ENCODE results near the gene SLX9.

SLX9 gene

DNA sequence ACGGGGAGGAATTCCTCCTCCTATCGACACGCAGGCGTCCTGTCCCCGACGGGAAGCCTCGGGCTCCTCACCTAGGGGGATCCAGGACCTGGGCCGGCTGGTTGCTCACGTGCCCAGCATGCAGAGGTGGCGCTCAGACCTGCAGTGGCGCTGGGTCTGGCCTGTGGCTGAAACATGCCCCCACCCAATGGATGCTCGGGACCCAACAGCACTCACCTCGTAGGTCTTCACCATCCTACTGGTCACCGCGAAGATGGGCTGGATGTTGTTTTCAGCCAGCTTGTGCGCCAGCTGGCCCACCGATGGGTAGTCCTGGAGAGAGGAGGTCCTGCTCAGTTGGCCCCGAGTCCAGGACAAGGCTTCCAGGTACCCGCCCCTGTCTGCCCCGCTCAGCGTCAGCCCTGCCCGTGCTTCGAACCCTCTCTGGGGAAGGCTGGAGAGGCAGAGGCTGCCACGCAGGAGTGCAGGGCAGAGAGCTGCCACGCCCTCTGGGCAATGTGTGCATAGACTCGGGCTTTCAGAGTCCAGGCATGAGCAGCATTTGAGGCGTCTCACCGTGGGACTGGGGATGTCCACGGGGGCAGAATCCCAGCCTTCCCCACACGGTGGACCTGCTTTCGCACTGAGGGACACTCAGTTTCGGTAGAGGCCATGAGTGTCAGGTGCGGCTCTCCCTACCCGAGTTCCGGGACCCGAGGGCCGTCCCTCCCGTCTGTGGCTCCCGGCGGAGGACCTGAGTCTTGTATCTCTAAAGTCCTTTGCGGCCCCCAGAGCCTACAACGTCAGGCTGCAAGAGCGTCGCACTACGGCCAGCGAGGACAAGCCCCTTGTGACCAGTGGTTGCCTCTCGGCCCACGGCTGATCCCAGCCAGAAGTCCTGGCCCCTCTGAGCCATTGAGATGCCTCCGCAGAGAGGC, 40.7 kb upstream of the SLX9 start:
- Histone ChIP-seq H3K36me3 (ENCODE audit: low read depth) (no peaks in the 10 kb centered on the region), H3K9me3 (ENCODE audit: severe bottlenecking) (no peaks in the 10 kb centered on the region), H3K27me3 (ENCODE audit: insufficient read depth, poor library complexity, severe bottlenecking) (no peaks in the 10 kb centered on the region), H3K4me3 (ENCODE audit: severe bottlenecking) (no peak overlapping the region), H3K4me1 (ENCODE audit: insufficient read depth, poor library complexity, severe bottlenecking) (no peaks in the 10 kb centered on the region), H3K27ac (ENCODE audit: poor library complexity, severe bottlenecking) (no peak overlapping the region)
- DNase-seq (ENCODE audit: low spot score) (no peak), ATAC-seq (ENCODE audit: low read depth) (no peak)
- TF ChIP-seq, protein P1, sequence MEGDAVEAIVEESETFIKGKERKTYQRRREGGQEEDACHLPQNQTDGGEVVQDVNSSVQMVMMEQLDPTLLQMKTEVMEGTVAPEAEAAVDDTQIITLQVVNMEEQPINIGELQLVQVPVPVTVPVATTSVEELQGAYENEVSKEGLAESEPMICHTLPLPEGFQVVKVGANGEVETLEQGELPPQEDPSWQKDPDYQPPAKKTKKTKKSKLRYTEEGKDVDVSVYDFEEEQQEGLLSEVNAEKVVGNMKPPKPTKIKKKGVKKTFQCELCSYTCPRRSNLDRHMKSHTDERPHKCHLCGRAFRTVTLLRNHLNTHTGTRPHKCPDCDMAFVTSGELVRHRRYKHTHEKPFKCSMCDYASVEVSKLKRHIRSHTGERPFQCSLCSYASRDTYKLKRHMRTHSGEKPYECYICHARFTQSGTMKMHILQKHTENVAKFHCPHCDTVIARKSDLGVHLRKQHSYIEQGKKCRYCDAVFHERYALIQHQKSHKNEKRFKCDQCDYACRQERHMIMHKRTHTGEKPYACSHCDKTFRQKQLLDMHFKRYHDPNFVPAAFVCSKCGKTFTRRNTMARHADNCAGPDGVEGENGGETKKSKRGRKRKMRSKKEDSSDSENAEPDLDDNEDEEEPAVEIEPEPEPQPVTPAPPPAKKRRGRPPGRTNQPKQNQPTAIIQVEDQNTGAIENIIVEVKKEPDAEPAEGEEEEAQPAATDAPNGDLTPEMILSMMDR (IDR thresholded peaks at IDR 0.05; ENCODE audit: poor library complexity, severe bottlenecking): no peak

DNA sequence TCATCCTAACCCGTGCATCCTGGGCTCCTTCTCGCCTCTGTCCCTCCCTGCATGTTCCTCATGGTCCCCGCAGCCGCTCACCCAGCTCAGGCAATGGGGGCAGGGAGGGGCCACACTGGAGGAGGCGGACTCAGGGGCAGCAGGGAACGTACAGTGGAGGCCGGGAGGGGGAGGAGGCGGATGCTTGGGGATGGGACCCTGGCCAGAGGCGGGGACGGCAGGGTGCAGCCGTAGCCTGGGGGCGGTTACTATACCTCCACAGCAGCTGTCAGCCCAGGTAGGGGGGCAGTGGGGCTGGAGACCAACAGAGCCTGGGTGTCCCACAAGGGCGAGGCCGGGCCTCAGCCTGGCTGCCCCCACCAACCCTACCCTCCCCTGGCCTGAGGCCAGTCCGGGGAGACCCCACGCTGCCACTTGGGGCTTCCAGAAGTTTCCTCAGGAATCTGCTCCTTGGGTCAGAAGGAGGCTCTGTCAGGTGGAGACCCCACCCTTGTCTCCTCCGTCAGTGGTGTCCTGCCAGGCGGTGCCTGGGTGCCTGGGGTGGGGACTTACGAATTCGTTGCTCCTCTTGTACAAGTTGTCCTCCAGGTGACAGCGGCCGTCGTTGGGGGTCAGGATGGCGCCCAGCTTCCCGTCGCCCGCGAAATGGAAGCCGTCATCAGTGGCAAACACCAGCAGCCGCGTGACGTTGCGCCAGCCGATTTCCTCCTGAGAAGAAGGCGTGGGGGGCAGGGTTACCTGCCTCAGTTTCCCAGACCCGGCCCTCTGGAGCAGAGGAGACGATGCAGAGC, 39.9 kb upstream of the SLX9 start:
- H3K4me1 ChIP-seq (ENCODE audit: insufficient read depth, poor library complexity, severe bottlenecking): no peaks in the 10 kb centered on the region
- no peaks in the 10 kb centered on the region for H3K36me3 ChIP-seq (ENCODE audit: low read depth)
- H3K4me3 ChIP-seq (ENCODE audit: severe bottlenecking): no peak overlapping the region
- H3K9me3 ChIP-seq (ENCODE audit: severe bottlenecking): no peaks in the 10 kb centered on the region
- H3K27me3 ChIP-seq (ENCODE audit: insufficient read depth, poor library complexity, severe bottlenecking): no peaks in the 10 kb centered on the region
- H3K27ac ChIP-seq (ENCODE audit: poor library complexity, severe bottlenecking): no peak overlapping the region
- ATAC-seq (ENCODE audit: low read depth) (no peak), DNase-seq (ENCODE audit: low spot score) (no peak)
- TF ChIP-seq, protein P1 (IDR thresholded peaks at IDR 0.05; ENCODE audit: poor library complexity, severe bottlenecking): no peak

GRCh38 chr21:44900559-44901251, 39.1 kb upstream of the SLX9 start:
- H3K27ac ChIP-seq (ENCODE audit: poor library complexity, severe bottlenecking): no peak overlapping the region
- H3K36me3 ChIP-seq (ENCODE audit: low read depth): no peaks in the 10 kb centered on the region

GRCh38 chr21:44901391-44902074, 38.3 kb upstream of the SLX9 start:
- DNase-seq (ENCODE audit: low spot score): no peak
- TF ChIP-seq, protein P1 (IDR thresholded peaks at IDR 0.05; ENCODE audit: poor library complexity, severe bottlenecking): no peak
- Histone ChIP-seq H3K27ac (ENCODE audit: poor library complexity, severe bottlenecking) (no peak overlapping the region), H3K9me3 (ENCODE audit: severe bottlenecking) (no peaks in the 10 kb centered on the region), H3K4me1 (ENCODE audit: insufficient read depth, poor library complexity, severe bottlenecking) (no peaks in the 10 kb centered on the region), H3K36me3 (ENCODE audit: low read depth) (no peaks in the 10 kb centered on the region), H3K27me3 (ENCODE audit: insufficient read depth, poor library complexity, severe bottlenecking) (no peaks in the 10 kb centered on the region), H3K4me3 (ENCODE audit: severe bottlenecking) (no peak overlapping the region)
- no peak for ATAC-seq (ENCODE audit: low read depth)

More at GRCh38 chr21:44900559-44901251, 39.1 kb upstream of the SLX9 start:
- no peaks in the 10 kb centered on the region for H3K9me3 ChIP-seq (ENCODE audit: severe bottlenecking)
- H3K27me3 ChIP-seq (ENCODE audit: insufficient read depth, poor library complexity, severe bottlenecking): no peaks in the 10 kb centered on the region
- no peaks in the 10 kb centered on the region for H3K4me1 ChIP-seq (ENCODE audit: insufficient read depth, poor library complexity, severe bottlenecking)
- DNase-seq (ENCODE audit: low spot score) (no peak), ATAC-seq (ENCODE audit: low read depth) (no peak)
- H3K4me3 ChIP-seq (ENCODE audit: severe bottlenecking): no peak overlapping the region
- TF ChIP-seq, protein P1 (IDR thresholded peaks at IDR 0.05; ENCODE audit: poor library complexity, severe bottlenecking): no peak

Data from RWPE2 (cell line).